IMR-90 (cell line): ENCODE data around the gene TXNDC12. TPM values are rescaled to one million over a fixed set of nuclear protein-coding genes. Genes with fewer than 3 reads are reported as not detected.

ENCODE experiments used
- ATAC-seq: fragments of 200-7000 bp; cut with Tn5 transposase; 2 replicates; pipeline ENCODE4 v1.9.1; 2020; ENCODE audit warnings: low read depth, mild to moderate bottlenecking, moderate library complexity
- Bru-seq: library from RNA; stranded (reverse); fragments of 400-500 nt; gene quantifications from one replicate; lab custom pipeline; 2021; lab: Mats Ljungman, UMichigan
- BruChase-seq, 2 experiments: library from RNA; stranded (reverse); fragments of 400-500 nt; gene quantifications; one replicate each; lab custom pipeline; 2021; lab: Mats Ljungman, UMichigan
- BruUV-seq: library from RNA; stranded (reverse); fragments of 400-500 nt; replicated peaks from 2 replicates; lab custom pipeline; 2021; lab: Mats Ljungman, UMichigan
- CTCF ChIA-PET: fragments of 300-600 bp; formaldehyde crosslinking; extraction: SDS; loops from one replicate; lab custom pipeline; 2021; ENCODE audit warnings: antibody characterized with exemption; lab: Yijun Ruan, JAX
- POLR2A ChIA-PET: fragments of 300-600 bp; sonication (Branson Sonifier 250); formaldehyde crosslinking; loops from one replicate; lab custom pipeline; 2022; ENCODE audit warnings: antibody characterized with exemption; ENCODE audit not compliant: unreplicated experiment; lab: Charles Lee
- DNase-seq: peaks from one replicate; pipeline ENCODE4 v3.0.0; 2013
- H2AFZ ChIP-seq: replicated peaks from 2 replicates; pipeline ENCODE3; 2013; ENCODE audit warnings: low read length, mild to moderate bottlenecking; ENCODE audit not compliant: poor library complexity
- H2AK5ac ChIP-seq: 2 replicates; pipeline ENCODE4 v1.6.1; 2013; ENCODE audit warnings: low read depth, low read length, inconsistent platforms
- H2AK9ac ChIP-seq: replicated peaks from 2 replicates; pipeline ENCODE3; 2013; ENCODE audit warnings: mild to moderate bottlenecking, low read depth, low read length, moderate library complexity; ENCODE audit not compliant: poor library complexity
- H2BK120ac ChIP-seq: 2 replicates; pipeline ENCODE4 v1.6.1; 2013; ENCODE audit warnings: low read depth, low read length, inconsistent platforms
- H2BK15ac ChIP-seq: 3 replicates; pipeline ENCODE4 v1.6.1; 2013; ENCODE audit warnings: low read depth, low read length, inconsistent platforms
- H2BK20ac ChIP-seq: 2 replicates; pipeline ENCODE4 v1.6.1; 2013; ENCODE audit warnings: low read depth, mild to moderate bottlenecking, inconsistent platforms, low read length, moderate library complexity
- H2BK5ac ChIP-seq: 2 replicates; pipeline ENCODE4 v1.6.1; 2013; ENCODE audit warnings: mild to moderate bottlenecking, low read depth, low read length, inconsistent platforms; ENCODE audit not compliant: poor library complexity, severe bottlenecking
- H3K14ac ChIP-seq: replicated peaks from 2 replicates; pipeline ENCODE4 v1.6.1; 2013; ENCODE audit warnings: low read depth, low read length, inconsistent platforms
- H3K18ac ChIP-seq: 2 replicates; pipeline ENCODE4 v1.6.1; 2013; ENCODE audit warnings: low read depth, low read length, control low read depth
- H3K23ac ChIP-seq: 2 replicates; pipeline ENCODE4 v1.6.1; 2013; ENCODE audit warnings: low read depth, low read length, inconsistent platforms
- H3K27ac ChIP-seq: 2 replicates; pipeline ENCODE4 v1.5.1; 2013; ENCODE audit warnings: mild to moderate bottlenecking, control low read depth, low read length; ENCODE audit not compliant: insufficient read depth
- H3K27me3 ChIP-seq: 2 replicates; pipeline ENCODE4 v1.6.1; 2013; ENCODE audit warnings: low read length; ENCODE audit not compliant: control insufficient read depth, insufficient read depth
- H3K36me3 ChIP-seq: 2 replicates; pipeline ENCODE4 v1.6.1; 2013; ENCODE audit warnings: low read length, mixed read lengths; ENCODE audit not compliant: control insufficient read depth, insufficient read depth
- H3K4ac ChIP-seq: 2 replicates; pipeline ENCODE4 v1.6.1; 2013; ENCODE audit warnings: low read depth, low read length, inconsistent platforms
- H3K4me1 ChIP-seq: 2 replicates; pipeline ENCODE4 v1.6.1; 2013; ENCODE audit warnings: low read length, mixed read lengths; ENCODE audit not compliant: control insufficient read depth, insufficient read depth
- H3K4me2 ChIP-seq: 2 replicates; pipeline ENCODE4 v1.6.1; 2013; ENCODE audit warnings: low read depth, mild to moderate bottlenecking, control low read depth, low read length, moderate library complexity
- H3K4me3 ChIP-seq: 2 replicates; pipeline ENCODE4 v1.5.1; 2013; ENCODE audit warnings: low read depth, mild to moderate bottlenecking, control low read depth, low read length, moderate library complexity; ENCODE audit not compliant: insufficient read depth
- H3K56ac ChIP-seq: 2 replicates; pipeline ENCODE4 v1.6.1; 2013; ENCODE audit warnings: low read length, inconsistent platforms; ENCODE audit not compliant: insufficient read depth; ENCODE audit errors: extremely low read depth
- H3K79me1 ChIP-seq, 2 experiments: 2 replicates each; pipeline ENCODE4 v1.6.1; 2013; ENCODE audit warnings: low read length in 2 of 2, inconsistent platforms in 1 of 2, low read depth in 1 of 2
- H3K9ac ChIP-seq: 2 replicates; pipeline ENCODE4 v1.6.1; 2013; ENCODE audit warnings: low read depth, low read length, control low read depth
- H3K9me1 ChIP-seq: 2 replicates; pipeline ENCODE4 v1.6.1; 2013; ENCODE audit warnings: low read length, inconsistent platforms; ENCODE audit not compliant: insufficient read depth
- H3K9me3 ChIP-seq: 2 replicates; pipeline ENCODE4 v1.6.1; 2013; ENCODE audit warnings: low read length; ENCODE audit not compliant: control insufficient read depth, insufficient read depth
- H4K20me1 ChIP-seq: 2 replicates; pipeline ENCODE4 v1.6.1; 2013; ENCODE audit warnings: low read length, inconsistent platforms; ENCODE audit not compliant: insufficient read depth
- H4K5ac ChIP-seq: 2 replicates; pipeline ENCODE4 v1.6.1; 2013; ENCODE audit warnings: mild to moderate bottlenecking, low read depth, low read length, control low read depth
- H4K8ac ChIP-seq, 2 experiments: 2 replicates each; pipeline ENCODE4 v1.6.1; 2013; ENCODE audit warnings: low read depth in 2 of 2, low read length in 2 of 2, control low read depth in 1 of 2, inconsistent platforms in 1 of 2
- H4K91ac ChIP-seq: 2 replicates; pipeline ENCODE4 v1.6.1; 2013; ENCODE audit warnings: low read depth, low read length, inconsistent platforms; ENCODE audit not compliant: insufficient read depth
- BHLHE40 ChIP-seq: fragments of 150-350 bp; IDR thresholded peaks from 2 replicates; pipeline ENCODE4 v1.6.1; 2016; ENCODE audit warnings: mild to moderate bottlenecking, low read depth, low read length
- CEBPB ChIP-seq: IDR thresholded peaks from 2 replicates; pipeline ENCODE4 v1.6.1; 2012; ENCODE audit warnings: low read depth, low read length, improper control_type of control experiment
- CHD1 ChIP-seq: IDR thresholded peaks from 2 replicates; pipeline ENCODE4 v1.6.1; 2012; ENCODE audit warnings: low read depth, low read length, improper control_type of control experiment
- ELK1 ChIP-seq: fragments of 150-350 bp; IDR thresholded peaks from 2 replicates; pipeline ENCODE4 v1.6.1; 2016; ENCODE audit warnings: low read depth, mild to moderate bottlenecking, low read length, moderate library complexity, borderline replicate concordance
- FOS ChIP-seq: fragments of 150-350 bp; IDR thresholded peaks from 2 replicates; pipeline ENCODE4 v1.6.1; 2016; ENCODE audit warnings: low read depth, low read length
- MAFK ChIP-seq: IDR thresholded peaks from 2 replicates; pipeline ENCODE4 v1.6.1; 2012; ENCODE audit warnings: low read depth, low read length, improper control_type of control experiment
- MXI1 ChIP-seq: IDR thresholded peaks from 2 replicates; pipeline ENCODE4 v1.6.1; 2012; ENCODE audit warnings: low read depth, mild to moderate bottlenecking, low read length, moderate library complexity, borderline replicate concordance
- NFE2L2 ChIP-seq: fragments of 150-350 bp; IDR thresholded peaks from 2 replicates; pipeline ENCODE4 v1.6.1; 2016; ENCODE audit warnings: low read depth, mild to moderate bottlenecking, low read length
- POLR2A ChIP-seq: IDR thresholded peaks from 2 replicates; pipeline ENCODE4 v1.6.1; 2012; ENCODE audit warnings: mild to moderate bottlenecking, low read depth, low read length
- RAD21 ChIP-seq: IDR thresholded peaks from 2 replicates; pipeline ENCODE4 v1.6.1; 2012; ENCODE audit warnings: low read length, improper control_type of control experiment
- RCOR1 ChIP-seq: IDR thresholded peaks from 2 replicates; pipeline ENCODE4 v1.6.1; 2012; ENCODE audit warnings: mild to moderate bottlenecking, low read length, improper control_type of control experiment; ENCODE audit not compliant: insufficient replicate concordance
- RFX5 ChIP-seq: IDR thresholded peaks from 2 replicates; pipeline ENCODE4 v1.8.0; 2012; ENCODE audit warnings: low read depth, mild to moderate bottlenecking, low read length, moderate library complexity
- SMC3 ChIP-seq: fragments of 150-350 bp; IDR thresholded peaks from 2 replicates; pipeline ENCODE4 v1.6.1; 2016; ENCODE audit warnings: low read depth, mild to moderate bottlenecking, antibody characterized with exemption, low read length, moderate library complexity
- WGBS, 2 experiments: methylation state at CpG; one replicate each; pipeline versions ENCODE4 v1.1.5 to v1.1.7; 2013; ENCODE audit warnings: missing lambda C conversion rate in 2 of 2; ENCODE audit not compliant: insufficient read length in 1 of 2; ENCODE audit errors: extremely low coverage in 2 of 2; 5-methylcytosine and 5-hydroxymethylcytosine counted together
- dilution Hi-C: fragments of 300-500 bp; cut with HindIII; formaldehyde crosslinking; loops from one replicate; pipeline ENCODE4 v1.14.3; 2018; ENCODE audit warnings: low sequenced_read_pairs; ENCODE audit not compliant: unreplicated experiment
- in situ Hi-C: fragments of 300-500 bp; cut with MboI; formaldehyde crosslinking; loops from 3 replicates; pipeline ENCODE4 v1.14.3; 2019; ENCODE audit warnings: low sequenced_read_pairs, inconsistent platforms, mixed read lengths
- intact Hi-C: fragments of 100-400 bp; cut with micrococcal nuclease; formaldehyde crosslinking; loops from 2 replicates; pipeline ENCODE4 v1.10.0; 2022
- long read RNA-seq: library from polyadenylated mRNA; unstranded; transcript quantifications from one replicate; pipeline ENCODE4 v2.0.0, GENCODE V29; 2021; ENCODE audit not compliant: unreplicated experiment
- polyA plus RNA-seq, 3 experiments: library from polyadenylated mRNA; depleted of rRNA; stranded (reverse); fragments of >200 nt; gene quantifications; 2 replicates each; pipeline ENCODE4 v1.2.3, GENCODE V29; 2012; ENCODE audit warnings: low replicate concordance in 1 of 3
- total RNA-seq: library from RNA; depleted of rRNA; stranded (reverse); fragments of >200 nt; gene quantifications from 2 replicates; pipeline ENCODE4 v1.2.3, GENCODE V29; 2012; rRNA removed
- TF ChIP-seq, protein P1 (sequence below): fragments of 150-350 bp; IDR thresholded peaks from 2 replicates; pipeline ENCODE4 v1.6.1; 2017; ENCODE audit warnings: mild to moderate bottlenecking, antibody characterized with exemption, low read length, low read depth

Gene TXNDC12
- 29.9 and 35.3 TPM in 2 replicates for total RNA-seq
- 22.0 and 24.4 TPM in 2 replicates for polyA plus RNA-seq (2012; rRNA removed)
- 13.5 and 14.3 TPM in 2 replicates for polyA plus RNA-seq (2012; cell fraction: cytosol; rRNA removed)
- 12.7 and 17.4 TPM in 2 replicates for polyA plus RNA-seq (2012; cell fraction: nucleus; rRNA removed; ENCODE audit: low replicate concordance)
- percentile 82 among the genes with signal in this experiment for Bru-seq, nascent RNA
- BruChase-seq, experiment 1, labeled RNA remaining after a 6-hour chase: percentile 84 among the genes with signal in this experiment
- percentile 62 among the genes with signal in this experiment for BruChase-seq, experiment 2, labeled RNA remaining after a 2-hour chase
- long read RNA-seq, transcript TXNDC12-201 (7 exons, 2,396 nt): major isoform, 92 of 100 reads
- long read RNA-seq, partial matches to known transcripts: 0 of 100 reads
- long read RNA-seq, other reads (novel, unspliced or antisense): 7 of 100 reads

GRCh38 chr1:52055066-52055865 is at the start of gene TXNDC12:
Gene TXNDC12, minus strand, starts transcription at chr1:52055191. Its CDS starts 95 bp downstream, at chr1:52055096.
- WGBS, 2 experiments: 0% methylated on average over 15 of the region's 45 CpGs; no CpG with 5 or more reads in 1 of the 2 experiments
- in situ Hi-C loops: no loop called here
- CTCF ChIA-PET: no interaction called here
- TF ChIP-seq RAD21 (no peak), MAFK (no peak), ELK1 (no peak), NFE2L2 (no peak), BHLHE40 (peak; percentile 23), CHD1 (no peak), SMC3 (no peak), CEBPB (peak; percentile 98), FOS (no peak), RFX5 (no peak), POLR2A (peak; percentile 88), RCOR1 (no peak), MXI1 (0 out of 2 replicates have a peak, but pooled peaks have one; percentile 42)
- TF ChIP-seq, protein P1, sequence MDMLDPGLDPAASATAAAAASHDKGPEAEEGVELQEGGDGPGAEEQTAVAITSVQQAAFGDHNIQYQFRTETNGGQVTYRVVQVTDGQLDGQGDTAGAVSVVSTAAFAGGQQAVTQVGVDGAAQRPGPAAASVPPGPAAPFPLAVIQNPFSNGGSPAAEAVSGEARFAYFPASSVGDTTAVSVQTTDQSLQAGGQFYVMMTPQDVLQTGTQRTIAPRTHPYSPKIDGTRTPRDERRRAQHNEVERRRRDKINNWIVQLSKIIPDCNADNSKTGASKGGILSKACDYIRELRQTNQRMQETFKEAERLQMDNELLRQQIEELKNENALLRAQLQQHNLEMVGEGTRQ: no peak

More at GRCh38 chr1:52055066-52055865, at the start of gene TXNDC12:
- BruUV-seq: no TSS peak
- H2AFZ ChIP-seq: peak within 1 kb of the TSS; percentile 93
- peak within 1 kb of the TSS; percentile 93 for H3K4me2 ChIP-seq
- peaks cover 4% of the 10 kb centered on the region; the same call in 1 of the 2 replicates for H3K4me1 ChIP-seq
- peak within 1 kb of the TSS; percentile 87 for H2BK120ac ChIP-seq
- H2BK20ac ChIP-seq: peak within 1 kb of the TSS; percentile 75
- H2AK9ac ChIP-seq: peak within 1 kb of the TSS; percentile 86
- POLR2A ChIA-PET: no interaction called here
- peaks cover 7% of the 10 kb centered on the region for H3K36me3 ChIP-seq
- H3K27me3 ChIP-seq: no peaks in the 10 kb centered on the region
- H2BK5ac ChIP-seq: peak within 1 kb of the TSS; percentile 84
- H4K91ac ChIP-seq: peak within 1 kb of the TSS; percentile 93
- H3K9me1 ChIP-seq: no peaks in the 10 kb centered on the region
- peak within 1 kb of the TSS; percentile 94 for H3K27ac ChIP-seq
- H4K20me1 ChIP-seq: peaks cover 20% of the 10 kb centered on the region; the same call in 1 of the 2 replicates
- intact Hi-C loops: no loop called here
- peak within 1 kb of the TSS; percentile 97 for H3K23ac ChIP-seq
- H4K8ac ChIP-seq: peak within 1 kb of the TSS; percentile 88 to 97
- H3K14ac ChIP-seq: peak within 1 kb of the TSS; percentile 96
- peak within 1 kb of the TSS; percentile 85 for H4K5ac ChIP-seq
- dilution Hi-C loops: no loop called here
- ATAC-seq (peak; percentile 66), DNase-seq (peak; percentile 91)
- H2AK5ac ChIP-seq: peak within 1 kb of the TSS; percentile 83
- H3K79me1 ChIP-seq: peaks cover 22 to 63% of the 10 kb centered on the region in 2 experiments; a peak in 3 of 4 replicates
- H3K9ac ChIP-seq: peak within 1 kb of the TSS; percentile 90
- no peaks in the 10 kb centered on the region for H3K9me3 ChIP-seq
- H3K18ac ChIP-seq: peak within 1 kb of the TSS; percentile 70
- peak within 1 kb of the TSS; percentile 97 for H3K4ac ChIP-seq
- H3K4me3 ChIP-seq: peak within 1 kb of the TSS; percentile 84
- H3K56ac ChIP-seq: peak within 1 kb of the TSS; percentile 98
- peak within 1 kb of the TSS; percentile 63; the same call in 2 of the 3 replicates for H2BK15ac ChIP-seq
